Muscle of arm (tissue), 12 donors: ENCODE data around the gene PPP1R10. TPM values are rescaled to one million over a fixed set of nuclear protein-coding genes. Genes with fewer than 3 reads are reported as not detected.

Experiments used
- DNase-seq: peaks from one replicate; pipeline ENCODE4 v3.0.0-alpha.2; 2013
- polyA plus RNA-seq, 12 donors: library from polyadenylated mRNA; unstranded; fragments of 120-200 nt; gene quantifications; one replicate each; pipeline ENCODE4 v1.2.1, GENCODE V29; 2013; ENCODE audit not compliant: insufficient read length in 12 of 12

The PPP1R10 gene
- polyA plus RNA-seq, 12 donors = 26.4 to 71.5 (median 31.8) TPM; not detected in 1

DNA sequence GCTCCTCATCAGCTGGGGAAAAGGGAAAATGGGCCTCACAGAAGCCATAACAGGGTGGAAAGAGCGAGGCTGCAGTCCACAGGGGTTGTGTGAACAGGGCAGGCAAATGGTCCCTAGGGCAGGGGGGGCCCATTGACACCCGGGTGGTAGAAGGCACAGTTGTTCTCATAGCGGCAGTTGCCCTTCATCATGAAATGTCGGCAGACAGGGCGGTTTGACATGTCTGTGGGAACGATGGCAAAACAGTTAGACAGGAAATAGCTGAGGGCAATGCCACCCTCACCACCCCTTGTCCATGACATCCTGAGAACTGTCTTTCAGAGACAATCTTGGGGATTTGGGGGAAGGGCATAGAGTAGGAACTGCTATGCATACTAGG lies 15.6 kb downstream of the PPP1R10 start:
- DNase-seq = no peak

DNA sequence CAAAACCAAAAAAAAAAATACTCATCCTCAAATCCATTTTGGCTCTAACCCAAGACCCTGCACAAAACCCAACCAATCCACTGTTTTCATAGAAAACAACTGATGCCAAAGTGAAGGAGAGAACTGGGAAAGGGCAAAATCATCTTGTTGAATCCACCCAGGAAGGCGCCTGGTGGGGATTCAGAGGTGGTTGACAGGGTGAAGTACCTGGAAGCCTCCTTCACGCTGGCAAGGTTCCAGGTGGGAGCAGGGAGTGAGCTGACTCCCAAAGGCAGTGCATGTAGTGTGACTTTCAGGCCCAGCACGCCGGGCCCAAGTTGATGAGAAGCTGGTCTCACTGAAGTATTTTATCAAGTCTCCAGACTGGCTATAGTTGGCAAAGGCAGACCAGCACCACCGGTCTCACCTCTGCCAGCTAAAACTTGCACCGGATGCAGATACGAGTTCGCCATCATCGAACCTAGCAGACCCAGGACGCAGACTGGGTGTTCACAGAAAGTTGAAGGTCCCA lies 16.5 kb downstream of the PPP1R10 start:
- DNase-seq = no peak

GRCh38 chr6:30599625-30600324 lies 17.3 kb downstream of the PPP1R10 start:
- no peak for DNase-seq

GRCh38 chr6:30598912-30599624 lies 18.0 kb downstream of the PPP1R10 start:
- no peak for DNase-seq

GRCh38 chr6:30597315-30598144 lies 19.5 kb downstream of the PPP1R10 start:
- DNase-seq = peak; percentile 73

DNA sequence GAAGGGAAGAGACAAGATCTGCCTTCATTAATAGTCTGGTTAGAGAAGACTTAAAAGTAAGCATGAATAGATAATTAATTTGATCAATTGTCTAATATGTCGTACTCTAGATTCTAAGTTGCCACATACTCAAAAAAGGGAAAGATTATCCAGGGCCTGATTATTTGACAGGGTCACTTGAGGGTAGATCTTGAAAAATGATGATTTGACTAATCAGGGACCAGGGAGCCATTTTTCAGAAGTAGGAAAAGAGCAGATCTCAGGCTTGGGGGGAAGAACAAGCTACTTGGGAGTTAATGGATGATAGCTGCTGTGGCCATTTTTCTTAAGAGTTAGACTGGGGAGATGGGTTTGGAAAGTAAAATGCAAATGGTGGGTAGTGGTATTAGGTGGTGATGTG lies 24.8 kb downstream of the PPP1R10 start:
- no peak for DNase-seq

- DNase-seq = no peak
These were observed 26.0 kb downstream of the PPP1R10 start for GRCh38 chr6:30591008-30591407.

DNA sequence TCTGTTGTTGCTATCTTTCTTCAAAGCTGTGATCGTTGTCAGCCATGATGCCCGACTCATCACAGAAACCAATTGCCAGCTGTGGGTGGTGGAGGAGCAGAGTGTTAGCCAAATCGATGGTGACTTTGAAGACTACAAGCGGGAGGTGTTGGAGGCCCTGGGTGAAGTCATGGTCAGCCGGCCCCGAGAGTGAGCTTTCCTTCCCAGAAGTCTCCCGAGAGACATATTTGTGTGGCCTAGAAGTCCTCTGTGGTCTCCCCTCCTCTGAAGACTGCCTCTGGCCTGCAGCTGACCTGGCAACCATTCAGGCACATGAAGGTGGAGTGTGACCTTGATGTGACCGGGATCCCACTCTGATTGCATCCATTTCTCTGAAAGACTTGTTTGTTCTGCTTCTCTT lies 26.5 kb downstream of the PPP1R10 start:
- no peak for DNase-seq

DNA sequence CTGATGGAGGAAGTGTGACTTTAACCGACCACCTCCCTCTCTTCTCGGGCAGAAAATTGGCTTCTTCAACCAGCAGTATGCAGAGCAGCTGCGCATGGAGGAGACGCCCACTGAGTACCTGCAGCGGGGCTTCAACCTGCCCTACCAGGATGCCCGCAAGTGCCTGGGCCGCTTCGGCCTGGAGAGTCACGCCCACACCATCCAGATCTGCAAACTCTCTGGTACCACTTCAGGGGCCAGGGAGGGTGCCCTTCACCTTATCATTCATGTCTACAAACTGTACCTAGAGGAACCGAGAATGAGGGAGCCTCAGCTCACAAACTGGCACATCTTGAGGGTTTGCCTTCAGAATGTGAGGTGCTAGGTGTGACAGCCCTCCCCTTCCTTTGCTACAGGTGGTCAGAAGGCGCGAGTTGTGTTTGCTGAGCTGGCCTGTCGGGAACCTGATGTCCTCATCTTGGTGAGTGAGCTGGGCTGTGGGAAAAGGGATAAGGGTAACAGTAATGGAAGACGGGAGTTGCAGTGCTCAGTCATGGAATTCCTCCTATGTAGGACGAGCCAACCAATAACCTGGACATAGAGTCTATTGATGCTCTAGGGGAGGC lies 27.2 kb downstream of the PPP1R10 start:
- DNase-seq = no peak

GRCh38 chr6:30583921-30584320 lies 33.1 kb downstream of the PPP1R10 start:
- no peak for DNase-seq

GRCh38 chr6:30578051-30578450 lies 39.0 kb downstream of the PPP1R10 start:
- no peak for DNase-seq

DNA sequence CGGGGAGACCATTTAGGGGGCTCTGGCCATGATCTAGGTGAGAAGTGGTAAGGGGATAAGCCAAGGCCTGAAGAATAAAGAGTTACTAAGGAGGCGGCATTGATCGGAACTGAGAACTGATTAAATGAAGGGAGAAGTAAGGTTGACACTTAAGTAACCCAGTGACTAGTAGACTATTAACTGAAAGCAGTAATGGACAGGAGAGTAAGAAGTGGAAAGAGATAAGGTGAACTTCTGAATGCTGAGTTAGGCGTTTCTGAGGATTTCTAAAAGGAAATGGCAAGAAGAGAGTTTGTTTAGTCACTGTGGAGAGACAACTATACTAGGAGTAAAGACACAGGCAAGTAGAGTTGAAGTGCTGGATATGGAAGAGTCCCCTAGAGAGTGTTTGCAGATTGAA lies 43.9 kb downstream of the PPP1R10 start:
- no peak for DNase-seq

DNA sequence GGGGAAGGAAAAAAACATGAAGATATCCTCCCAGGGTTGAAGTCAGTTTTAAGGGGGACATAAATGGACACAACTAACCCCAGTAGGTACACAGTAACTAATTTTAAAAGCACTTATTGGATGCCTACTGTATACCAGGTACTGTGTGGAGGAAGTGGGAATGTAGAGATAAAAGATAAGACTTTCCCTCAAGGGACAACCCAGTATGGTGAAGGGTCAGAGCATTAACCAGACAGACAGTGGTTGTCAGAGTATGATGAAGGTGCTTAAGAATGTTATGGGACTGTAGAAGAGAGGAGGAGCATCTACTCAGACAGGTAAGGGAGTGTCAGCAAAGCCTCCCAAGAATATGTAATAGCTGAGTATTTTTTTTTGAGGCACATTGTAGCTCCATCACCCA lies 44.9 kb downstream of the PPP1R10 start:
- no peak for DNase-seq

DNA sequence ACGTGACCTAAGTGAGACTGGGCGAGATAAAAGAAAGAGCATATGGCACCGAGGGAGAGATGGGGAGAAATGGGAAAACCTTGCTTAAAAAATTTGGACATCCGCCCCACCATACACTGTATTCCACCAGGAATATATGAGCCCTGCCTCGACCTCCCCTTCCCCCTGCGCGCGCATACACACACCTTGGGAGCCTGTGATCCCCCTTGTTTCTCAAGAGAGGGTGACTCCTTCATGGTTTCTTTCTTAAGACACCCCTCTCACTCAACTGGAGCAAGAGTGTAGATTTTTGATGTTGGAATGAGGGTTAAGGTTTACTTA lies 45.3 kb downstream of the PPP1R10 start:
- no peak for DNase-seq

GRCh38 chr6:30571075-30571761 lies 45.8 kb downstream of the PPP1R10 start, which contains the start of gene ABCF1:
Gene ABCF1 (plus strand): TSS chr6:30571442. CDS start chr6:30571488, 46 bp downstream.
- peak; percentile 99 for DNase-seq

GRCh38 chr6:30570740-30571074 lies 46.3 kb downstream of the PPP1R10 start:
- DNase-seq = no peak

DNA sequence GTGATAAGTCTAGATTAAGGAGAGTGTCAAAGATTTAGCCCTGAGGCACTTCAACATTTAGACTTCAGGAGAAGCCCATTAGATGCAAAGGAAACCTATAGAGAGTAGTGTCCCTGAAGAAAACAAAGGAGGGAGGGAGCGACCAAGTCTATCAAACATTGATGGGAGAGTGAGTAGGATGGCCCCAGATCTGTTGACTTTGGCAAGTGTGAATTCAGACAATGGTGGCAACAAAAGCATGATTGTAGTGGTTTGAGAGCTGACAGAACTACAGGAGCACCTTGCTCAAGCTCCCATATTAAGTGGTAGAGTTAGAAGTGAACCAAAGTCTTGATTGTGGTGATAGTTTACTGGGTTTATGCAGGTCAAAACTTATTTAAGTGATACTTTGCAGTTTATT lies 46.8 kb downstream of the PPP1R10 start:
- DNase-seq = no peak

GRCh38 chr6:30568245-30568644 lies 48.8 kb downstream of the PPP1R10 start:
- no peak for DNase-seq

GRCh38 chr6:30565772-30566171 lies 51.3 kb downstream of the PPP1R10 start:
- DNase-seq = no peak

DNA sequence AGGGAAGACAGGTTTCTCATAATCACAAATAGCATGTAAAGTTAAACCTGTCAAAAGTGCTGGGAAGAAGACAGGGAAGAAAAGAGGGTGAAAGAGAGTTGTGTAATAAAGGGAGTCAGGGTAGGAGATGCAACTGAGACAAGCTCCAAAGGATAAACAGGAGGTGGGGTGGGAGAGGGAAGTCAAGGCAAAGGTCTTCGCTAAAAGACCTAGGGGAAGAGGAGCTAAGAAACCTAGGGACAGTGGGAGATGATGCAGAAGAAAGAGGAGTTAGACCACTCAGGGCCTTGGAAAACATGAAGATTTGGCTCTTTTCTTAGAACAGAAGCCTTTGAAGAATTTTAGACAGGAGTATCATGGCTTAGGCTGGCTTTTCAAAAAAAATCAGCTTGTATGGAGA lies 52.9 kb downstream of the PPP1R10 start:
- DNase-seq = no peak
